SKM-1 (cell line): Measurements from ENCODE around the gene ACIN1.

Experiments used
- DNase-seq: peaks from one replicate; lab custom pipeline; 2025; ENCODE audit not compliant: unreplicated experiment; lab: John Stamatoyannopoulos, UW

Gene ACIN1

GRCh38 chr14:23094666-23095195 is at the start of gene ACIN1:
Gene ACIN1 (minus strand): TSS chr14:23095136. CDS start chr14:23095112, 24 bp downstream.
- no peak for DNase-seq

- DNase-seq = no peak
Measured at GRCh38 chr14:23143911-23144310, 49.0 kb upstream of the ACIN1 start.

- no peak for DNase-seq
Measured at GRCh38 chr14:23142826-23143225, 47.9 kb upstream of the ACIN1 start.

GRCh38 chr14:23141706-23142444 is 46.9 kb upstream of the ACIN1 start:
- DNase-seq = no peak

GRCh38 chr14:23140371-23140770 is 45.4 kb upstream of the ACIN1 start:
- DNase-seq = no peak

- DNase-seq = no peak
Measured at GRCh38 chr14:23139874-23140273, 44.9 kb upstream of the ACIN1 start.

- DNase-seq = no peak
Measured at GRCh38 chr14:23137813-23138535, 43.0 kb upstream of the ACIN1 start.

GRCh38 chr14:23137192-23137812 is 42.4 kb upstream of the ACIN1 start:
- no peak for DNase-seq

- no peak for DNase-seq
Measured at GRCh38 chr14:23136566-23137133, 41.7 kb upstream of the ACIN1 start.

GRCh38 chr14:23132970-23133369 is 38.0 kb upstream of the ACIN1 start:
- no peak for DNase-seq

GRCh38 chr14:23131482-23131881 is 36.5 kb upstream of the ACIN1 start:
- no peak for DNase-seq

GRCh38 chr14:23130871-23131270 is 35.9 kb upstream of the ACIN1 start:
- no peak for DNase-seq

- no peak for DNase-seq
Measured at GRCh38 chr14:23129759-23130316, 34.9 kb upstream of the ACIN1 start.

- DNase-seq = peak; percentile 4
Measured at GRCh38 chr14:23128969-23129758, 34.2 kb upstream of the ACIN1 start.

GRCh38 chr14:23127861-23128260 is 32.9 kb upstream of the ACIN1 start:
- DNase-seq = no peak

- DNase-seq = no peak
Measured at GRCh38 chr14:23126548-23127278, 31.8 kb upstream of the ACIN1 start.

- no peak for DNase-seq
Measured at GRCh38 chr14:23125933-23126524, 31.1 kb upstream of the ACIN1 start.

GRCh38 chr14:23125011-23125410 is 30.1 kb upstream of the ACIN1 start:
- DNase-seq = no peak

GRCh38 chr14:23124337-23124954 is 29.5 kb upstream of the ACIN1 start:
- DNase-seq = no peak
